NCI-H345 (cell line): ENCODE measurements around the gene CYP26B1.
A peak's percentile ranks its signal among the peaks of the same experiment; 100 is the strongest.

ENCODE experiments used
- DNase-seq: peaks from one replicate; lab custom pipeline; 2025; lab: John Stamatoyannopoulos, UW

The CYP26B1 gene

DNA sequence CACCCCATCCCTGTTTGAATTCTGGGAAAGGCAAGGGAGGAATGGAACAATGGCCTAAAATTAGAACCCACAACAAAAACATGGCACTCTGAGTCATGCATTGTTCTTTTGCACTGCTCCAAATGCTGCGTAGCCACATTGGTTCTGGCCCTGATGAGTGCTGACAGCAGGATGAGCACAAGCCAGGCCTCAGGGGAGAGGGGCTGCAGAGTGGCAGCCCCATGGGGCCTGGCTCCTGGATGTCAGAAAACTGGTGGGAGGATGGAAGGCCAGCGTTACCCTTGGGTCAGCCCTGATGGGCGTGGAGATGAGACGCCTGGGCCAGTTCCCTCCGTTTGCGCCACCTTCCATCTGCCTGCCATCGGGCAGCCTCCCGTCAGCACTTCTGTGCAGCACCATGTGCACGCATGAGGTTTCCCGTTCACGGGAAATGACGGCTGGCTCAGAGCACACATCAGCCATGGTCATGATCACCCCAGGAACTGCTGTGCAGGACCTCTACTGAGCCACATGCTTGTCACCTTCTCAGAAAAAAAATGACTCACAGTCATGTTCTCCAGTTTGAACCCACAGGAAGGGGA, 65.6 kb downstream of the CYP26B1 start:
- DNase-seq: no peak

- no peak for DNase-seq
Measured at GRCh38 chr2:72081451-72081850, 66.2 kb downstream of the CYP26B1 start.

DNA sequence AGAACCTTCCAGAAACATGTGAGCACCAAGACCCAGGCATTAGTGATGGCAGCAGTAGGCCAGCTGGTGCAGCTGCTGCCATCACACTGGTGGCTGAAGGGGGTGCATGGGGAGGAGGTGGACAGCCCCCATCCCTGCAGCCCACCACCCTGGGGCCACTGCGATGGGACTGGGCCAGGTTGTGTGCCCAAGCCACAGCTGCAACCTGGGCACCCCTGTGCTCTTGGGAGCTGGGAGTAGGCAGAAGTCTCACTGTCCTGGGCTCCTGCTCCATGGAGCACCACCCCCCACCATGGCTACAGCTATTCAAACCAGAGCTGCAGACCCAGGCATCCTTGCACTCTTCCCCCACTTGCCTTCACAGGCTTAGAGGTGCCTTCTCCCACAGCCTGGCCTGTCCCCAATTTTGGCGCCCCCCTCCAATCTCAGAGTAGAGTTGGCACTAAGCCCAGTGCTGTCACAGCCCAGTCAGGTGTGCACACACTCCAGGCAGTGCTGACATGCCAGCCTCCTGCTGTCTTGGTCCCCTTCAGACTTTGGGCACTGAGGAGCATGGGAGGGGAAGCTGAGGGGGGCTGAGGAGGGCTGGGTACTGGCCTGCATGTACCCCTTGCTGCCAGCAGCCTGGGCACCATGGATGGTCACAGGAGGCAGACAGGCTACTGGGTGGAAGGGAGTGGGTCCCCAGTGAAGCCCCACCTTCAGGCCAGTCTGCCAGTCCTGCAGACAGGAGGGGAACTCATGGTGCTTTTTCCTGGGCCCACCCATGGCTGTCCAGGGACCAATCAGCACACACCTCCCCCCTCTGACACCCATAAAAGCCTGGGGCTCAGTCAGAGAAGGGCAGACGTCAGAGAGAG, 67.1 kb downstream of the CYP26B1 start:
- DNase-seq: peak; percentile 55
